ENCODE data around the gene SF3B6. TPM values are rescaled to one million over a fixed set of nuclear protein-coding genes. Genes with fewer than 3 reads are reported as not detected.

Gene SF3B6
- total RNA-seq, 1 experiment from 2014 or later = 141 TPM

- Mint-ChIP-seq H3K4me1 (ENCODE audit: insufficient read depth, unreplicated experiment) (peaks cover 24% of the 10 kb centered on the region), H3K4me3 (ENCODE audit: unreplicated experiment) (no peak overlapping the region), H3K9me3 (ENCODE audit: unreplicated experiment) (no peaks in the 10 kb centered on the region), H3K27ac (ENCODE audit: low read depth, unreplicated experiment) (no peak overlapping the region), H3K36me3 (ENCODE audit: insufficient read depth, unreplicated experiment) (peaks cover 5% of the 10 kb centered on the region), H3K27me3 (ENCODE audit: insufficient read depth, unreplicated experiment) (no peaks in the 10 kb centered on the region)
- ChIA-PET CTCF (interaction anchor here (0.6 kb wide), 1 partner anchor 100 kb away, joined by 3 read pairs; no protein-coding TSS in a partner anchor), POLR2A (interaction anchor here (0.8 to 2.4 kb wide), 10 partner anchors 9 to 123 kb away, joined by 3 to 16 read pairs (median 4); partner anchors contain the start of genes ATAD2B, SF3B6 and TP53I3)
- BruUV-seq (replicated peaks) = no TSS peak
- DNase-seq (ENCODE audit: unreplicated experiment) = peak; percentile 22
- no peak for TF ChIP-seq CTCF (IDR thresholded peaks at IDR 0.05; ENCODE audit: unreplicated experiment)
- intact Hi-C loops (cut with micrococcal nuclease) = no loop called here
Observed at GRCh38 chr2:24048769-24049484, 27.2 kb downstream of the SF3B6 start.

DNA sequence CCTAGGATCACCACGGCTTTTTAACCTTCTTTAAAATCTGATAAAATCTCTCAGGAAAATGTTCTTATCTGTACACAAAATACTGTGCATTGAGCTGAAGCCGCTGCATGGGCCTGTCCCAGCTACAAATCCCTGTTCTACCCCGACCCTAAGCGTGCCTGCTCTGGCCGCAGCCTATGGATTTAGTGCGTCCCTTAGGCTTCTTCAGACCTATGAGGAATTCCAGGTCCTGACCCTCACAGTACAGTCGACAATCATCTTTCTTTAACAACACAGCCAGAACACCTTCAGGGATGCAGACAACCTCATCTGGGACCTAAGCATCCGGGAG is 28.5 kb downstream of the SF3B6 start:
- no peak for DNase-seq (ENCODE audit: unreplicated experiment)
- Mint-ChIP-seq H3K27me3 (ENCODE audit: insufficient read depth, unreplicated experiment) (no peaks in the 10 kb centered on the region), H3K9me3 (ENCODE audit: unreplicated experiment) (no peaks in the 10 kb centered on the region), H3K4me1 (ENCODE audit: insufficient read depth, unreplicated experiment) (peaks cover 24% of the 10 kb centered on the region), H3K4me3 (ENCODE audit: unreplicated experiment) (peak overlapping the region; percentile 97), H3K27ac (ENCODE audit: low read depth, unreplicated experiment) (peak overlapping the region; percentile 83), H3K36me3 (ENCODE audit: insufficient read depth, unreplicated experiment) (peaks cover 12% of the 10 kb centered on the region)
- no peak for TF ChIP-seq CTCF (IDR thresholded peaks at IDR 0.05; ENCODE audit: unreplicated experiment)
- no TSS peak for BruUV-seq (replicated peaks)
- POLR2A ChIA-PET = interaction anchor here (0.6 to 2.9 kb wide), 16 partner anchors 8 to 312 kb away, joined by 3 to 44 read pairs (median 4); partner anchors contain the start of genes ATAD2B, ITSN2, SF3B6 and TP53I3
- intact Hi-C loops (cut with micrococcal nuclease) = loop anchor here (1.0 kb wide), 1 partner anchor 32 kb away; no protein-coding TSS in a partner anchor
- CTCF ChIA-PET = interaction anchor here (0.6 to 1.7 kb wide), 6 partner anchors 12 to 121 kb away, joined by 3 to 10 read pairs (median 5); partner anchors contain the start of genes ATAD2B and TP53I3

DNA sequence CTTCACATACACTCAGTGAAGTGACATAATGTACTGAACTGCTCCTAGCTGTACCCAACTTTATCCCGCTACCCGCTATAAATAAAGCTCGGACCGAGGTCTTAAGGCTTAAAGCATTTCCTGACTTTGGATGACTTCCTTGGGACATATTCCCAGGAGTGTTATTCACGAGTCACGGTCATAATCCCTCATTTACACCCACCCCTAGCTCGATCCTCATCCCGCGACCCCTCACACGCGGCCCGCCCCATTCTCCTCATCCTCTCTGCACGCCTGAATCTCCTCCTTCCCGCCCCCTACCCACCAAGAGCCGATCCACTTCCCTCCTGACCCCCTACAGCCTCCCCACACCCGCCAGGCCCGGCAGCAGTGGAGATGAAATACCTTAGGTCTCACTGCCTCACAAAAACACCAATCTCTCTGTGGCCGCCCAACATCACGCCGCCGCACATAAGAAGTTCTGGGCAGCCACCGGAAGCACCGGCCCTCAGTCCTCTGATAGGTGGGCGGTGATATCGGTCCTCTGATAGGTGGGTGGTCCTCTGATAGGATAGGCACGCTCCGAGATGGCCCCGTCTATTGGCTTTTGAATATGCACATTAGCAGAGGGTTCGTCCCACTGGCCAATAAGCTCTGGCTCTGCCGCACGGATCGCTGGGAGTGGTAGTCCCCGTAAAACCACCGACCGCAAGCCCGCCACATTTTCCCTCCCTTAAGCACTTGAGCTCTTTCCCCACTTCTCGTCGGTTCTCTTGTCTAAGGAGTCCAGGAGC is 29.0 kb downstream of the SF3B6 start, which contains the start of gene WDCP:
Gene WDCP (minus strand): TSS at position 462 of the 773 bp plus-strand sequence. CDS start 7,897 bp downstream, outside the sequence.
- no TSS peak for BruUV-seq (replicated peaks)
- Mint-ChIP-seq H3K9me3 (ENCODE audit: unreplicated experiment) (no peaks in the 10 kb centered on the region), H3K4me1 (ENCODE audit: insufficient read depth, unreplicated experiment) (peaks cover 24% of the 10 kb centered on the region), H3K27ac (ENCODE audit: low read depth, unreplicated experiment) (peak within 1 kb of the TSS; percentile 83), H3K27me3 (ENCODE audit: insufficient read depth, unreplicated experiment) (no peaks in the 10 kb centered on the region), H3K4me3 (ENCODE audit: unreplicated experiment) (peak within 1 kb of the TSS; percentile 97), H3K36me3 (ENCODE audit: insufficient read depth, unreplicated experiment) (peaks cover 12% of the 10 kb centered on the region)
- ChIA-PET POLR2A (interaction anchor here (0.6 to 2.9 kb wide), 17 partner anchors 9 to 313 kb away, joined by 3 to 44 read pairs (median 4); partner anchors contain the start of genes ATAD2B, ITSN2, SF3B6 and TP53I3), CTCF (interaction anchor here (0.6 to 1.7 kb wide), 6 partner anchors 12 to 121 kb away, joined by 3 to 10 read pairs (median 5); partner anchors contain the start of genes ATAD2B and TP53I3)
- TF ChIP-seq CTCF (IDR thresholded peaks at IDR 0.05; ENCODE audit: unreplicated experiment) = no peak
- DNase-seq (ENCODE audit: unreplicated experiment) = peak; percentile 99
- intact Hi-C loops (cut with micrococcal nuclease) = loop anchor here (1.0 kb wide), 1 partner anchor 32 kb away; no protein-coding TSS in a partner anchor
